Measurements from ENCODE around the gene FOXN3.

The FOXN3 gene

GRCh38 chr14:89187501-89187900 lies 229.5 kb downstream of the FOXN3 start:
- DNase-seq = no peak

GRCh38 chr14:89186856-89187376 lies 230.1 kb downstream of the FOXN3 start:
- no peak for DNase-seq

- peak; percentile 80 for DNase-seq
These were observed 230.8 kb downstream of the FOXN3 start for GRCh38 chr14:89185919-89186855.

GRCh38 chr14:89184952-89185351 lies 232.1 kb downstream of the FOXN3 start:
- no peak for DNase-seq

- DNase-seq = no peak
These were observed 234.7 kb downstream of the FOXN3 start for GRCh38 chr14:89182326-89182725.

- DNase-seq = no peak
These were observed 236.5 kb downstream of the FOXN3 start for GRCh38 chr14:89180546-89180945.

GRCh38 chr14:89179891-89180404 lies 237.1 kb downstream of the FOXN3 start:
- DNase-seq = no peak

- no peak for DNase-seq
These were observed 238.1 kb downstream of the FOXN3 start for GRCh38 chr14:89178800-89179535.

- DNase-seq = no peak
These were observed 238.7 kb downstream of the FOXN3 start for GRCh38 chr14:89178376-89178775.

GRCh38 chr14:89175881-89176799 lies 240.9 kb downstream of the FOXN3 start:
- DNase-seq = no peak

GRCh38 chr14:89171628-89172027 lies 245.4 kb downstream of the FOXN3 start:
- no peak for DNase-seq

- DNase-seq = no peak
These were observed 245.9 kb downstream of the FOXN3 start for GRCh38 chr14:89171168-89171567.

GRCh38 chr14:89167705-89168104 lies 249.3 kb downstream of the FOXN3 start:
- DNase-seq = no peak

GRCh38 chr14:89166633-89167032 lies 250.4 kb downstream of the FOXN3 start:
- no peak for DNase-seq

GRCh38 chr14:89165189-89166181 lies 251.5 kb downstream of the FOXN3 start:
- DNase-seq = no peak

- DNase-seq = no peak
These were observed 252.6 kb downstream of the FOXN3 start for GRCh38 chr14:89164168-89165073.

- DNase-seq = no peak
These were observed 253.9 kb downstream of the FOXN3 start for GRCh38 chr14:89163031-89163636.

GRCh38 chr14:89162586-89162985 lies 254.4 kb downstream of the FOXN3 start:
- DNase-seq = no peak

- no peak for DNase-seq
These were observed 256.6 kb downstream of the FOXN3 start for GRCh38 chr14:89160437-89160836.

GRCh38 chr14:89158701-89159100 lies 258.3 kb downstream of the FOXN3 start:
- DNase-seq = no peak
